Liver (tissue), 3 donors: Measurements from ENCODE around the gene CCDC54.

Experiments used
- ATF3 ChIP-seq: IDR thresholded peaks from 2 replicates; pipeline ENCODE4 v1.6.1; 2016; ENCODE audit warnings: antibody characterized with exemption
- CTCF ChIP-seq: fragments of 150-350 bp; IDR thresholded peaks from 2 replicates; pipeline ENCODE4 v1.5.1; 2017; ENCODE audit warnings: improper control_type of control experiment, low read depth, low read length; ENCODE audit not compliant: missing input control
- FOXA1 ChIP-seq: IDR thresholded peaks from 2 replicates; pipeline ENCODE4 v1.6.1; 2016; ENCODE audit warnings: antibody characterized with exemption
- RAD21 ChIP-seq, 2 donors: IDR thresholded peaks; 2 replicates each; pipeline ENCODE4 v1.6.1; 2016; ENCODE audit warnings: antibody characterized with exemption in 2 of 2, mild to moderate bottlenecking in 2 of 2
- SP1 ChIP-seq: IDR thresholded peaks from 2 replicates; pipeline ENCODE4 v1.6.1; 2018; ENCODE audit warnings: antibody characterized with exemption, mild to moderate bottlenecking
- TAF1 ChIP-seq: conservative IDR thresholded peaks from 2 replicates; pipeline ENCODE4 v1.6.1; 2016; ENCODE audit warnings: antibody characterized with exemption, mild to moderate bottlenecking
- YY1 ChIP-seq: IDR thresholded peaks from 2 replicates; pipeline ENCODE4 v1.6.1; 2016; ENCODE audit warnings: antibody characterized with exemption, mild to moderate bottlenecking
- TF ChIP-seq, protein P1 (sequence below): IDR thresholded peaks from 2 replicates; pipeline ENCODE4 v1.6.1; 2016; ENCODE audit warnings: antibody characterized with exemption
- donor health status: healthy.
- donor health status: healthy.

GRCh38 chr3:107411056-107411455 is 33.8 kb downstream of the CCDC54 start:
- TF ChIP-seq RAD21 (IDR thresholded peaks at IDR 0.05) (no peak), CTCF (no peak), YY1 (no peak), TAF1 (no peak), ATF3 (no peak), FOXA1 (no peak), SP1 (no peak)
- TF ChIP-seq, protein P1, sequence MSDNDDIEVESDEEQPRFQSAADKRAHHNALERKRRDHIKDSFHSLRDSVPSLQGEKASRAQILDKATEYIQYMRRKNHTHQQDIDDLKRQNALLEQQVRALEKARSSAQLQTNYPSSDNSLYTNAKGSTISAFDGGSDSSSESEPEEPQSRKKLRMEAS: no peak
